ENCODE results near the gene RIN3. TPM values are rescaled to one million over a fixed set of nuclear protein-coding genes. Genes with fewer than 3 reads are reported as not detected.

The RIN3 gene
- total and polyA plus RNA-seq, 10 of the 15 experiments (the other 5 are each of a cell fraction or from before 2014, with no cell fraction given), result 0.91 to 23.3 (median 6.3) TPM

DNA sequence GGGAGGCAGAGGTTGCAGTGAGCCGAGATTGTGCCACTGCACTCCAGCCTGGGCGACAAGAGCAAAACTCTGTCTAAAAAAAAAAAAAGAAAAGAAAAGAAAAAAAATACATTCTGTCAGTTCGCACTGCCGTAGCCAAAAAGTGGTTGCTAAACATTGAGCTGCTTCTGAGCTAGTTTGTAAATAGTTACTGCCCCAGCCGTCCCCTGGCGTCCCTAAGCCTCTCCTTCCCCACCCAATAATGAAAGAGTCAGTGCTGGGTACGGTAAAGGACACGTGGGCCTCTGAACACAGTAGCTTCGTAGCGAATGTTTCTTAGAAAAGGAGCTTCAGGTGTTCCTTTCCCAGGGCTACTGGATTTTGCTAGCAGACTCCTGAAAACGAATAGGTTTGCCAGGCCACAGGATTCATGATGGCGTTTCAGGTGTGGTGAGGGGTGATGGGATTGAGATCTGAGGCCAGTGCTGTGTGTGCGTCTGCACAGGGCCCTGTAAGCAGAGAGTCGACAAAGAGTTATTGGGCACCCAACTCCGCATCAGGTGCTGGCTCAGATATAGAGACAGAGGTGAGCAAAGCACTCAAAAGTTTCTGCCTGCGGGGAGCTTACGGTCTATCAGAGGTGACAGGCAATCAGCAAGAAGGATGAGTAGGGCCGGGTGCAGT, 140.8 kb downstream of the RIN3 start:
- H3K9me3 ChIP-seq (replicated peaks; ENCODE audit: control insufficient read depth, insufficient read depth, low read length), result no peaks in the 10 kb centered on the region
- intact Hi-C loops (cut with micrococcal nuclease; ENCODE audit: unreplicated experiment), result no loop called here
- ChIA-PET CTCF (interaction anchor here (0.6 to 5.4 kb wide), 8 partner anchors 11 to 90 kb away, joined by 3 to 40 read pairs (median 4); no protein-coding TSS in a partner anchor), POLR2A (interaction anchor here (0.6 to 4.1 kb wide), 4 partner anchors 9 to 543 kb away, joined by 3 to 25 read pairs (median 4); no protein-coding TSS in a partner anchor), SMC1A (ENCODE audit: uncharacterized antibody, unreplicated experiment) (interaction anchor here (0.6 to 5.3 kb wide), 11 partner anchors 11 to 390 kb away, joined by 3 to 58 read pairs (median 4); no protein-coding TSS in a partner anchor), RAD21 (ENCODE audit: unreplicated experiment) (interaction anchor here (1.0 to 8.5 kb wide), 6 partner anchors 21 to 145 kb away, joined by 3 to 101 read pairs (median 34); no protein-coding TSS in a partner anchor)
- FAIRE-seq (no peak), DNase-seq (ENCODE audit: low read depth, low spot score) (no peak), ATAC-seq (no peak)
- H3K9ac ChIP-seq (ENCODE audit: control insufficient read depth, insufficient read depth, low read length), result peak overlapping the region; percentile 15; the same call in 1 of the 2 replicates
- H3K4me1 ChIP-seq (ENCODE audit: control insufficient read depth, insufficient read depth, low read length), result peaks cover 26% of the 10 kb centered on the region
- H3K4me3 ChIP-seq, result peak overlapping the region; percentile 49; the same call in 1 of the 2 replicates
- no peaks in the 10 kb centered on the region for H4K20me1 ChIP-seq (ENCODE audit: control insufficient read depth, insufficient read depth)
- H3K4me2 ChIP-seq (ENCODE audit: control insufficient read depth, insufficient read depth), result peak overlapping the region; percentile 40
- H3K36me3 ChIP-seq (ENCODE audit: control insufficient read depth in 2 of 2, insufficient read depth in 2 of 2, low read length in 1 of 2), result peaks cover 2 to 3% of the 10 kb centered on the region in 2 experiments; a peak in 2 of 4 replicates
- no peaks in the 10 kb centered on the region for H3K27me3 ChIP-seq (replicated peaks in 1 of 2; ENCODE audit: control insufficient read depth in 2 of 2, insufficient read depth in 2 of 2, low read length in 1 of 2)
- in situ Hi-C loops (cut with MboI), result no loop called here
- H3K27ac ChIP-seq (ENCODE audit: control insufficient read depth, insufficient read depth), result 0 out of 2 replicates have a peak overlapping the region, but pooled peaks have one; percentile 2
- H3K79me2 ChIP-seq (ENCODE audit: control insufficient read depth, insufficient read depth, low read length), result peaks cover 38% of the 10 kb centered on the region
- no peak for TF ChIP-seq NR2C2 (IDR thresholded peaks at IDR 0.05; ENCODE audit: borderline replicate concordance, control insufficient read depth, insufficient read length, low read depth)
- no peak for TF ChIP-seq EED (IDR thresholded peaks at IDR 0.05; ENCODE audit: low read depth)
- TF ChIP-seq TCF7 (IDR thresholded peaks at IDR 0.05; ENCODE audit: borderline replicate concordance), result no peak
- no peak for TF ChIP-seq ZBTB4 (CRISPR knock-in tag; IDR thresholded peaks at IDR 0.05)
- 0 out of 2 replicates have a peak, but pooled peaks have one; percentile 43 for TF ChIP-seq BACH1 (IDR thresholded peaks at IDR 0.05; ENCODE audit: borderline replicate concordance)
- no peak for TF ChIP-seq ZNF687 (IDR thresholded peaks at IDR 0.05)
- no peak for TF ChIP-seq ELK1 (IDR thresholded peaks at IDR 0.05; ENCODE audit: low read depth, low read length)
- peak; percentile 97 for TF ChIP-seq MLLT1 (IDR thresholded peaks at IDR 0.05)
- TF ChIP-seq MYC (IDR thresholded peaks at IDR 0.05; ENCODE audit: insufficient read depth, insufficient read length, insufficient replicate concordance, low read length, severe bottlenecking), result no peak
- TF ChIP-seq SPI1 (IDR thresholded peaks at IDR 0.05; ENCODE audit: borderline replicate concordance, insufficient read depth, low read depth, low read length), result no peak
- BruUV-seq (replicated peaks), result no TSS peak
- no peak overlapping the region for H2AFZ ChIP-seq (ENCODE audit: control insufficient read depth, low read depth, low read length)
- 91% methylated on average over 18 of the region's 18 CpGs for WGBS (ENCODE audit: insufficient coverage, insufficient replicate concordance, low lambda C conversion rate, missing lambda C conversion rate)
